ENCODE measurements around the gene MED13. TPM values are rescaled to one million over a fixed set of nuclear protein-coding genes. Genes with fewer than 3 reads are reported as not detected.

The MED13 gene
- total RNA-seq, 1 donor from 2014 or later = 56.6 TPM

GRCh38 chr17:61968757-61969156 is 96.3 kb downstream of the MED13 start:
- Mint-ChIP-seq H3K27ac (no peak overlapping the region), H3K4me3 (no peak overlapping the region), H3K4me1 (ENCODE audit: unreplicated experiment) (no peaks in the 10 kb centered on the region), H3K27me3 (no peaks in the 10 kb centered on the region), H3K36me3 (peaks cover 19% of the 10 kb centered on the region), H3K9me3 (no peaks in the 10 kb centered on the region)
- no peak for DNase-seq (ENCODE audit: extremely low spot score, unreplicated experiment)
- no peak for TF ChIP-seq CTCF (conservative IDR thresholded peaks at IDR 0.05)

GRCh38 chr17:61967729-61968128 is 97.3 kb downstream of the MED13 start:
- Mint-ChIP-seq H3K4me1 (ENCODE audit: unreplicated experiment) (no peaks in the 10 kb centered on the region), H3K9me3 (no peaks in the 10 kb centered on the region), H3K36me3 (peaks cover 24% of the 10 kb centered on the region), H3K27ac (no peak overlapping the region), H3K27me3 (no peaks in the 10 kb centered on the region), H3K4me3 (no peak overlapping the region)
- TF ChIP-seq CTCF (conservative IDR thresholded peaks at IDR 0.05) = no peak
- DNase-seq (ENCODE audit: extremely low spot score, unreplicated experiment) = no peak

- H3K4me1 Mint-ChIP-seq (ENCODE audit: unreplicated experiment) = no peaks in the 10 kb centered on the region
- no peaks in the 10 kb centered on the region for H3K9me3 Mint-ChIP-seq
- H3K4me3 Mint-ChIP-seq = no peak overlapping the region
- H3K27ac Mint-ChIP-seq = no peak overlapping the region
- no peaks in the 10 kb centered on the region for H3K27me3 Mint-ChIP-seq
- no peak for DNase-seq (ENCODE audit: extremely low spot score, unreplicated experiment)
- H3K36me3 Mint-ChIP-seq = peaks cover 23% of the 10 kb centered on the region
- no peak for TF ChIP-seq CTCF (conservative IDR thresholded peaks at IDR 0.05)
These were observed 98.9 kb downstream of the MED13 start for GRCh38 chr17:61966191-61966590.

- no peak for TF ChIP-seq CTCF (conservative IDR thresholded peaks at IDR 0.05)
- H3K9me3 Mint-ChIP-seq = no peaks in the 10 kb centered on the region
- H3K36me3 Mint-ChIP-seq = peaks cover 24% of the 10 kb centered on the region
- H3K4me1 Mint-ChIP-seq (ENCODE audit: unreplicated experiment) = no peaks in the 10 kb centered on the region
- DNase-seq (ENCODE audit: extremely low spot score, unreplicated experiment) = no peak
- H3K27ac Mint-ChIP-seq = no peak overlapping the region
- no peak overlapping the region for H3K4me3 Mint-ChIP-seq
- H3K27me3 Mint-ChIP-seq = no peaks in the 10 kb centered on the region
These were observed 109.5 kb downstream of the MED13 start for GRCh38 chr17:61955619-61956018.

DNA sequence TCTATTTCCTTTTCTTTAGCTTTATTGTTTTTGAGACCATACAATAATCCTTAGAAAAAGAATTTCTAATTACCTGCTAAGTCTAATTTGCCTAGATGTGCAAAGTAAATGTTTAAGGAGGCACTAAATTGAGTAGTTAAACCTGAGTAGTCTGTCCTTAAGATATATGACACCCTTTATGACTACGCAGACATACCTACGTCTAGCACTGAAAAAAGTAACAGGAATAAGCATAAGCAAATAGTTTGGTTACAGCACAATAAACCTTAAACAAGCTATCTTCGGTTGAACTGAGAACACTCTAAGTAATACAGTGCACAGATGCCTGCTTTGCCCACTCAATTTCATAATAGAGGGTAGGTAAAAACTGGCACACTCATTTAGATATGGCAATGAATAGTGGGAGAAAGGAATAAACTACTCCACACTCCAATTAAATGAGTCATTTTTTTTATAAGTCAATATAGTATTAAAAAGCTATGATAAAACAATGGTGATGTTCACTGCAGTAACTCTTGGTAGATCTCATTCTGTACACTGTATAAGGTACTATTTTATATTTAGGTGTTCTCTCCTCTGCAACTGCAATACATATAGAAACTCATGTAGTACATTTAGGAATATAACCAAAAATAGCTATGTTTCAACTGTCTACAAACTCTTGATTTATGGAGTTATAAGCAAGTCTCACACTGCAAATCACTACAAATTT is 117.6 kb downstream of the MED13 start:
- Mint-ChIP-seq H3K4me1 (ENCODE audit: unreplicated experiment) (no peaks in the 10 kb centered on the region), H3K36me3 (peaks cover 18% of the 10 kb centered on the region), H3K27ac (no peak overlapping the region), H3K9me3 (no peaks in the 10 kb centered on the region), H3K4me3 (no peak overlapping the region), H3K27me3 (no peaks in the 10 kb centered on the region)
- TF ChIP-seq CTCF (conservative IDR thresholded peaks at IDR 0.05) = no peak
- DNase-seq (ENCODE audit: extremely low spot score, unreplicated experiment) = no peak
